MG63 (cell line): ENCODE results near the gene CEMIP. TPM values are rescaled to one million over a fixed set of nuclear protein-coding genes. Genes with fewer than 3 reads are reported as not detected.
A peak's percentile ranks its signal among the peaks of the same experiment; 100 is the strongest.

ENCODE experiments used
- DNase-seq: peaks from one replicate; pipeline ENCODE4 v3.0.0-alpha.2; 2020
- H3K27me3 ChIP-seq: fragments of 250-450 bp; sonication (Bioruptor Pico); 2 replicates; pipeline ENCODE4 v1.5.1; 2020; ENCODE audit warnings: mild to moderate bottlenecking, moderate library complexity
- H3K36me3 ChIP-seq: fragments of 250-450 bp; sonication (Bioruptor Pico); 2 replicates; pipeline ENCODE4 v1.5.1; 2020; ENCODE audit warnings: mild to moderate bottlenecking, moderate library complexity
- H3K4me3 ChIP-seq: fragments of 250-450 bp; sonication (Bioruptor Pico); 2 replicates; pipeline ENCODE4 v1.5.1; 2020; ENCODE audit warnings: mild to moderate bottlenecking, moderate library complexity
- H3K9me3 ChIP-seq: fragments of 250-450 bp; sonication (Bioruptor Pico); 2 replicates; pipeline ENCODE4 v1.5.1; 2020; ENCODE audit warnings: mild to moderate bottlenecking, moderate library complexity
- total RNA-seq: library from RNA; depleted of rRNA; stranded (reverse); fragments of >200 nt; shearing (Covaris generic); gene quantifications from 2 replicates; pipeline ENCODE4 v1.2.3, GENCODE V29; 2014; ENCODE audit warnings: low replicate concordance

Gene CEMIP
- total RNA-seq, 1 experiment from 2014 or later = 8.0 TPM

DNA sequence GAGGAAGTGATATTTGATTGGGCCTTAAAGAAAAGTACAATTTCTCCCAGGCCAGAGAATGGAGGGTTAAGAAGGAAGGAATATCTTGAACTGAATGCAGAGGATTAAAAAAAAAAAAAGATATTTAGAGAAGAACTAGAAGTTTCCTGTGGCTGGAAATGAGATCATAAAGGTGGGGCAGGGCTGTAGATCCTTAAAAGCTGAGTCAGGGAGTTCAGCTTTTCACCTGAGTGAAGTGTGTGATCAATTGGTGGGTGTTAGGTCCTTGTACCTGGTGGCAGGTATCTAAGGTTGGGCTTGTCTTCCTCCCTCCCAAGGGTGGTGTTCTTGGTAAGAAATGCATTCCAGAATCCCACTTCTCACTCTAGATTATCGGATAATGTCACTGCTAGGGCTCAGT is 11.8 kb downstream of the CEMIP start:
- DNase-seq = no peak
- Histone ChIP-seq H3K36me3 (no peaks in the 10 kb centered on the region), H3K9me3 (no peaks in the 10 kb centered on the region), H3K27me3 (no peaks in the 10 kb centered on the region; the same call in none of the 2 replicates), H3K4me3 (no peak overlapping the region)

DNA sequence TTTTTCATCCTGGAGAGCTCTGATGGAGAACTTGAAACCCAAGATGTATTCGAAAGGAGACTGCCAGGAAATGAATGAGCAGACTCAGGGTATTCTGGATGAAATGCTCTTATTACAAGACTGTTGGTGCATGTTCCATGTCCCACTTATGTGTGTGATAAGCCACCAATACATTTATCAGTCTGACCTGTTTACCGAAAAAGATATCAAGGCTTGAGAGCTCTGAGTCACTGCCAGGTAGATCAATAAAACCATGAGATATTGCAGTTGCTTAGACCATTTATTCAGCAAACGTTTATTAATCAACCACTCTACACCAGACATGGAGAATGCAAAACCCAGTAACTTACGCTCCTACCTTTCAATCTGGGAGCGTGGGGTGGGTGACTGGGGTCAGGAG is 17.2 kb downstream of the CEMIP start:
- Histone ChIP-seq H3K36me3 (no peaks in the 10 kb centered on the region), H3K27me3 (no peaks in the 10 kb centered on the region; the same call in none of the 2 replicates)

DNA sequence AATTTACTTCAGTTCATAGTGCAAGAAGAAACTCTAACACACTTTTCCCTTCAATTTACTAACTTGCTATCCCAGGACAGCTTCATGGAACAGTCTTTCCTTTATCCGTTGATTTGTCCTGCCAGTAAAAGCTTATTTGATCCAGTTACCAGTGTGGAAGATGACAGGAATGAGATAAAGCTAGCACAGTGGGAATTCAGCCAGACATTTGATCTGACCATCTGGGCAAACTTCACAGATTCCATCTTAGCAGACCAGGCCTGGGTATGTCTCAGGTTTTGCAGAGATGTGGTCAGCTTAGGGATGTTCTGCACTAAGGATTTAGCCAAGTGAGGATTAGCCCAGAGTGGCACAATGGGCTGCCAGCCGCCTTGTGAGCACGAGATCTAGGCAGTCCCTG is 19.7 kb downstream of the CEMIP start:
- no peaks in the 10 kb centered on the region for H3K36me3 ChIP-seq
- no peak overlapping the region for H3K4me3 ChIP-seq
- no peak for DNase-seq
- no peaks in the 10 kb centered on the region; the same call in 1 of the 2 replicates for H3K27me3 ChIP-seq
- H3K9me3 ChIP-seq = no peaks in the 10 kb centered on the region

More for the DNA sequence above, 17.2 kb downstream of the CEMIP start:
- H3K4me3 ChIP-seq = no peak overlapping the region
- DNase-seq = no peak
- H3K9me3 ChIP-seq = no peaks in the 10 kb centered on the region

DNA sequence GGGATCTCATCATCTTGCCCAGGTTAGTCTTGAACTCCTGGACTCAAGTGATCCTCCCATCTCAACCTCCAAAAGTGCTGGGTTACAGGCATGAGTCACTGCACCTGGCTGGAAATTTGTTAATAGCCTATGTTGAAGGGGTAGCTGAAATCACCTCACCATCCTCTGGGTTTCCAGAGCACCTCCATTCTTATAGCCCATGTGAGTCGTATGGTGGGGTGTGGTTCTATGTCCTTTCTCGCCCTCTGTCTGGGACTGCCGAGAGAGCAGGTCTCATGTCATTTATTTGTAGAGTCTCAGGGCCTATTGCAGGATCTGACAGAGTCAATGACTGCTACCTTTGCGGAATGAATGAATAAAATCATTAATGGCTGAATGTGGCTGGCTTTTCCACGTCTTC is 20.9 kb downstream of the CEMIP start:
- DNase-seq = no peak
- no peak overlapping the region for H3K4me3 ChIP-seq
- no peaks in the 10 kb centered on the region for H3K36me3 ChIP-seq
- no peaks in the 10 kb centered on the region for H3K9me3 ChIP-seq
- H3K27me3 ChIP-seq = no peaks in the 10 kb centered on the region

DNA sequence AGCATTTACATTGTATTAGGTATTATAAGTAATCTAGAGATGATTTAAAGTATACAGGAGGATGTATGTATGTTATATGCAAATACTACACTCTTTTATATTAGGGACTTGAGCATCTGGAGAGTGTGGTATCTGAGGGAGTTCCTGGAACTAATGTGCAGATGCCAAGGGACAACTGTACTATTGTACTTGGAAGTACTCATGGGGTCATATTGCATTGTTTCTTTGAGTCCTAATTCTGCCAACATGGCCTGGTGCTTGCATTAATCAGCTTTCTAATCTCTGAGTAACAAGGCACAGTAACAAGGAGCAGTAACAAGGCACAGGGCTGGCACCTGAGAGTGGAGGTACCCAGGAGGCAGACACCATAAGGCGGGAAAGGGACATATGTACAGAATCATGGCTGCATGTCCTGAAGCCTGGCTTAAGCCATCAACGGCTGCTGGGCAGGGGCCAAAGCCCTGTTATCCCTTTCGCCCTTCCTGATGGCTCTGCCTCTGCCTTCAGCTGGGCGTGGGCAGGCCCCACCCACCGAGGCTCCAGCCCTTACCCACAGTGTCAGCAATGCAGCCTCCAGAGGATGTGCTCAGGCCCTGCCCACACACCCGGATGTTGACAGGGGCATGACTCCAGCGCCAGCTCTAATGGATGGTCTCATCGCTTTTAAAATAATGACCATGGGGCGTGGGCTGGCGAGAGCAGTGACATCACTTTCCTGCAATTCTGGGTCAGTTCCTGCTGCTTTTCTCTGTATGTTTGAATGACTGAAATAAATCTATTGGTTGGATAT is 22.9 kb downstream of the CEMIP start:
- no peak overlapping the region for H3K4me3 ChIP-seq
- H3K36me3 ChIP-seq = no peaks in the 10 kb centered on the region
- peak; percentile 88 for DNase-seq
- no peaks in the 10 kb centered on the region for H3K9me3 ChIP-seq
- no peaks in the 10 kb centered on the region for H3K27me3 ChIP-seq

DNA sequence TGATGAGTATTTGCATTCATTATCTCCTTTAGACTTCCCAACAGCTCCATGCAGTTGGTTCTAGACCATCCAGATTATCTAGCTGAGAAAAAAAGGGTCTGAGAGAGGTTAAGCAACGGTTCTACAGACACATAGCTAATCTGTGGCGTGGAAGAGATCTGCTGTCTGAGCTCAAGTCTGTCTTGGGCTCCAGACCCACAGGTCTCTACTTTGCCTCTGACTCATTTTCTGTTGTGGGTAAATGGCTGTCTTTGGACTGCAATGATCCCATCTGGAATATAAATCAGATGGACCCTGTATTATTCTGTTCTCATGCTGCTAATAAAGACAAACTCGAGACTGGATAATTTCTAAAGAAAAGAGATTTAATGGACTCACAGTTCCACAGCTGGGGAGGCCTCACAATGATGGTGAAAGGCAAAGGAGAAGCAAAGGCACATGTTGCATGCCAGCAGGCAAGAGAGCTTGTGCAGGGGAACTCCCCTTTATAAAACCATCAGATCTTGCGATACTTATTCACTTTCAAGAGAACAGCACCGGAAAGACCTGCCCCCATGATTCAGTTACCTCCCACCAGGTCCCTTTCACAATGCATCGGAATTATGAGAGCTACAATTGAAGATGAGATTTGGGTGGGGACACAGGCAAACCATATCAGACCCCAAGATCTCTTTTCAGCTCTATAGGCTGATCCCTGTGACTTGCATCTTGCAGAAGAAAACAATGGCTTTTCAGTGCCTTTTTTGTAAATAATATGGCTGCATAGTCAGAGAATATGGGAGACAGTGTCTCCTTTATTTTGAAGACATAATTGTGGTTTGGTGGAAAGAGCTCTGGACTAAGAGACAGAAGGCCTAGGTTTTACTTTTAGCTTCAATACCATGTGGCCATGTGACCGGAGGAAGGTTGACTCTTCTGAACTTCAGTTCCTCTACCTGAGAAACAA is 24.7 kb downstream of the CEMIP start:
- no peaks in the 10 kb centered on the region for H3K36me3 ChIP-seq
- H3K9me3 ChIP-seq = no peaks in the 10 kb centered on the region
- H3K4me3 ChIP-seq = no peak overlapping the region
- no peak for DNase-seq
- H3K27me3 ChIP-seq = no peaks in the 10 kb centered on the region

DNA sequence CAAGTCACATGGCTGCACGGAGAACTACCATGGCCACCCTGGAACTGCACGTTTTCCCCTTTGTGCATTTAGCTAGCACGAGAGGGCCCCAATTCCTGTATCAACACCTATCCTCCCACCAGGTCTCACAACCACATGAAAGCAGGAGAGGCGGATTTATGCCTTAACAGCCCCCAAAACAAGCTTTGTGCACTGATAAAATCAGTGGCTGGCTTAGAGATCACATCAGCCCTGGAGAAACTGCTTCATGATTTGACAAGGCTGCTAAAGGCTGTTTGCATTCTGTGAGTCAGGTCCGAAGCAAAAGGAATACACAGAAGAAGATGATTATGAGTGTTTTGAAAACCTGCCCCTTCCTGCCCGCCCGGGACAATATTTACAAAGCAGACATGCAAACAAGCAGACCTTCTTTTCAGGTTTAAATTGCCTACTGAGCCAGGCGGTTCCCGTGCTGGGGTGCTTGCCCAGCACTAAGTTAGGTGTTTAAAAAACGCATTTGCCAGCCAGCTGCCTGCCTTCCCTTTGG is 25.9 kb downstream of the CEMIP start:
- no peaks in the 10 kb centered on the region for H3K27me3 ChIP-seq
- no peaks in the 10 kb centered on the region for H3K36me3 ChIP-seq
- no peak for DNase-seq
- no peak overlapping the region for H3K4me3 ChIP-seq
- H3K9me3 ChIP-seq = no peaks in the 10 kb centered on the region

DNA sequence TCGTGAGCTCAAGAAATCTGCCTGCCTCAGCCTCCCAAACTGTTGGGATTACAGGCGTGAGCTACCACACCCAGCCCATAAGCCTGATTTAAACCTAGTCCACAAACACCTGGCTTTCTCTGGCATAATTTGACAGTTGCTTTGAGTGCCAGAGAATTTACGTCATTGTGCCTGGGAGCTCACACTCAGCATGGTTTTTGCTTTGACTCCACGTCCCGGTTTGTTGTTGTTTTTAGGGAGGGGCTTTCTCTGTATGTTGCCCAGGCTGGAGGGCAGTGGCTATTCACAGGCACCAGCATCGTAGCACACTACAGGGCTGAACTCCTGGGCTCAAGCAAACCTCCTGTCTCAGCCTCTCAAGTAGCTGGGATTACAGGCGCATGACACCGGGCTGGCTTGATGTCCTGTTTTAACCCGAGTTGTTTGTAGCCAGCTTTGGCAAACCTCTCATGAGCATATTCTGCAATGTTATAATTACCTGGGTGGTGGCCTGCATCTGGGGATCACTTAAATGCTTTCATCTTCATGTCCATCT is 32.7 kb downstream of the CEMIP start:
- H3K27me3 ChIP-seq = no peaks in the 10 kb centered on the region
- H3K4me3 ChIP-seq = no peak overlapping the region
- H3K9me3 ChIP-seq = no peaks in the 10 kb centered on the region
- DNase-seq = no peak
- no peaks in the 10 kb centered on the region for H3K36me3 ChIP-seq

DNA sequence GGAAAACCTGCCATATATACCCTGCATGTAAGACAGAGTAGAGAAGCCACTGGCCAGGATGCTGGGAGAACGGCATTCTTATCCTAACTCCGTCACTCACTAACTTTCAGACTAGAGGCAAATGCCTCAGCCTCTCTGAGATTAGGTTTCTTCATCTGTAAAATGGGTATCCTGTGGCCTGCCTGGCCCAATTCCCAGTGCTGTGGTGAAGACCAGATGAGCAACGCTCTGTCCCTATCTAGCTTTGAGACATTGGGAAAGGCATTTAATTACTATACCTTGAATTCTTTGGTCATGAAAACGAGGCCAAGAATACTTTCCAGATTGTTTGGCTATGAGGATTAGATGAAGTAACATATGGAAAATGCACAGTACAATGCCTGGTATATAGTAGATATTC is 35.9 kb downstream of the CEMIP start:
- H3K9me3 ChIP-seq = no peaks in the 10 kb centered on the region
- H3K4me3 ChIP-seq = no peak overlapping the region
- H3K36me3 ChIP-seq = no peaks in the 10 kb centered on the region
- no peak for DNase-seq
- no peaks in the 10 kb centered on the region for H3K27me3 ChIP-seq

DNA sequence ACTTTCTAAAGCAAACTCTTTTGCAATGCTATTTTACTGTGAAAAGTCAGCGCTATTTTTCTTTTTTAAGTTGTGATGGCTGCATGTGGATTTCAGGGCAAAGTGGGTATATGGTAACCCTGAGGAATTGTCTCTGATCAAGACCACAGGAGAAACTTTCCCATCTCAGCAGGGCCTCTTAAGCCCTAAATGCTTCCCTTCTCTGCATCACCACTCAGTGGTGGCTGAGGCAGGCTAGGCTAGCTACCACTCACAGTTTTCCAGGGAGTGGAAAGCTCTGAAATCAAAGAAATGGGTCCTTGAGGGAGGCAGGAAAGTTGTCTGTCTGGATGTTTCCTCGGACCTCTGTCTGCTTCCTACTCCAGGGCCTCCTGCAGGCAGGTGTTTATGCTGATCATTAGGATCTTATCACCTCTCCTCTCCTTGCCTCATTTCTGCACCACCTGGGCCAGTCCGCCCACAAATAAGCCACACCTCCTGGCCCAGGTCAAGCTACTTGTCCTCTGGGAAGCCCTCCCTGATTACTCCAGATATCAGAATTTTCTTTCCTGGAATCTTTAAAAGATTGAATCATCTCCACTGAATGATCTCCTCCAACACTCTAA is 37.0 kb downstream of the CEMIP start:
- H3K4me3 ChIP-seq = no peak overlapping the region
- H3K9me3 ChIP-seq = no peaks in the 10 kb centered on the region
- DNase-seq = no peak
- no peaks in the 10 kb centered on the region for H3K27me3 ChIP-seq
- no peaks in the 10 kb centered on the region for H3K36me3 ChIP-seq

DNA sequence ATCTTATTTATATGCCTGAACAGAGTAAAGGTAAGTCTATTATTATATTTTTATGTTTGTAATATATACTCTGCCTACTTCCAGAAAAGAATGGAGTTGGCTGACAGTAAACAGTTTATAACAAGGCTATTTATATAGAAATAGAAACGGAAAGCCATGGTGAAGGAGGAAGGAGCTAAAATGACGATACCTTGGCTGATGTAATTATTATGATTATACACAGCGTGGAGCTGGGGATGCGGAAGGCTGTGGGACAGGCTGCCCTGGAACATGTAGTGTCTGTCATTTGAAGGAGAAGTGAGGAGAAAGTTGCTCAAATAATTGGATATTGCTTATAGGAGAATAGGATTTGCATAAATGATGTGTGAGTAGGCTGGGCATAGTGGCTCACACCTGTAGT is 37.8 kb downstream of the CEMIP start:
- no peaks in the 10 kb centered on the region for H3K27me3 ChIP-seq
- H3K4me3 ChIP-seq = no peak overlapping the region
- no peaks in the 10 kb centered on the region for H3K36me3 ChIP-seq
- H3K9me3 ChIP-seq = no peaks in the 10 kb centered on the region
- DNase-seq = no peak

DNA sequence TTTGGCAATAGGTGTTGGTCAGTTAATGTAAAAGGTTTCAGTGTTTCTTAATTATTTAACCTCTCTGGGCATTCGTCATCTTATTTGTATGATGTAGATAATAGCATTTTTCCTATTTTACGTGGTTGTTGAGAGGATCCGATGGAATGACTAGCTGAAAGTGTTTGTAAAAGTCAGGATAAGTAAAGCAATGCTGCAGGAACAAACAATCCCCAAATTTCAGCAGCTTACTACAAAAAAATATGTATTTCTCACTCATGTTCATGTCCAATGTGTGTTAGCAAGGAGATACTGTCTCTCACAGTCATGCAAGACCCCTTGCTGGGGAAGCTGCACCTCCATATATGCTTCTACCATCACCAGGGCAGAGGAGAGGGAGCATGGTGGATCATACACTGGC is 38.7 kb downstream of the CEMIP start:
- no peaks in the 10 kb centered on the region for H3K36me3 ChIP-seq
- H3K9me3 ChIP-seq = no peaks in the 10 kb centered on the region
- H3K4me3 ChIP-seq = no peak overlapping the region
- no peaks in the 10 kb centered on the region for H3K27me3 ChIP-seq
- DNase-seq = no peak

DNA sequence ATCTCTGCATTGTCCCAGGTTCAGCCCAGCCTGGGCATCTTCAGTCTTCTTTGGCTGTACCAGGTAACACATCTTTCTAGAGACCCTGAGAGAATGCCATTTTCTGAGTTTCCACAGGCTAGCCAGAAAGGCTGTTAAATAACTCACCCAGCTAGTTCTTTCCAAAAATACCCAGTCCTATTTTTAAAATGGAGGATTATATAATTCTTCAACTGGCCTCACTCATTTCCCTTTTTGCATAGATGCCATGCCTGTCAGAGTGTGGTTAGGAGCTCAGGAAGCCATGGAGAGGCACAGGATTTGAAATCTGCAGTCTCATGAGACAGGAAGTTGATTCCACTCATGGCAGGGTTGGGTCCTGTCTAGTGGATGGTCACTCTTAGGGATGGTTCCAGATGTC is 39.8 kb downstream of the CEMIP start:
- no peaks in the 10 kb centered on the region for H3K36me3 ChIP-seq

DNA sequence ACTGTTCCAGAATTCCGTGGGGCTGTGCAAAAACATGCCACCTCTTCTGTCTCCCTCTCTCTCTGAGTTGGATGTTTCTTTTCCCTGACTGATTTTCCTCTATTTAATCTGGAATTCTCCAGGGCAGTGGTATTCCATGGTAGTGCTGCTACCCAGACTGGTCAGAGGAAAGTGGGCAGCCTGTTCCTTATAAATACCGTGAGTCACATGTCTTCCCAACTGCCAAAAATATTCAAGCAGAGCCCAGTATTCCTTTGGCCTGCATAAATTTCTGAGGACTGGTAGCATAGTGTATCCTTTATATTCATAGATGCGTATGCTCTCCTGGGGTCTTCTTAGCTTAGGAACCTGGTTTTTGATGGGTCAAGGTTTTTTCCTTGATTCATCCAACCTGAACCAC is 40.9 kb downstream of the CEMIP start:
- H3K36me3 ChIP-seq = no peaks in the 10 kb centered on the region
- no peak for DNase-seq
- no peaks in the 10 kb centered on the region for H3K27me3 ChIP-seq
- no peak overlapping the region for H3K4me3 ChIP-seq
- no peaks in the 10 kb centered on the region for H3K9me3 ChIP-seq

More for the DNA sequence above, 39.8 kb downstream of the CEMIP start:
- Histone ChIP-seq H3K4me3 (no peak overlapping the region), H3K9me3 (no peaks in the 10 kb centered on the region), H3K27me3 (no peaks in the 10 kb centered on the region)
- DNase-seq = no peak

DNA sequence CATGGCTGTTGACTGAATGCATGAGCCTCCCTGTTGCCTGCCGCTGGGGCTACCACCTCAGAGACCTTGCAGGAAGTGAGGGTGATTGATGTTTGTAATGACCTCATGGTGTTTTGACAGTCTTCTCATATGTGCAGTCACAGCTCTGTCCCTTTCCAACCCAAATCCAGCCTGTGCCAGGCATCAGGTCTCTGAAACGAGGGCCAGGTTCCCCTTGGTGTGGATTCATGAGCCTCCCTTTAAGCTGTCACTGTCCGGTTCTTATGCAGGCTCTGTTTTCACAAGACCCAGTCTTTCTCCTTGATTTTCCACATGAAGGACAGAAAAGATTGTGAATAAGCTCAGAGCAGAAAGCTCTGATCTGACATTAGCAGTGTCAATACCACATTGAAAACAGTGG is 43.1 kb downstream of the CEMIP start:
- Histone ChIP-seq H3K36me3 (no peaks in the 10 kb centered on the region), H3K9me3 (no peaks in the 10 kb centered on the region), H3K4me3 (no peak overlapping the region), H3K27me3 (no peaks in the 10 kb centered on the region)
- DNase-seq = no peak

DNA sequence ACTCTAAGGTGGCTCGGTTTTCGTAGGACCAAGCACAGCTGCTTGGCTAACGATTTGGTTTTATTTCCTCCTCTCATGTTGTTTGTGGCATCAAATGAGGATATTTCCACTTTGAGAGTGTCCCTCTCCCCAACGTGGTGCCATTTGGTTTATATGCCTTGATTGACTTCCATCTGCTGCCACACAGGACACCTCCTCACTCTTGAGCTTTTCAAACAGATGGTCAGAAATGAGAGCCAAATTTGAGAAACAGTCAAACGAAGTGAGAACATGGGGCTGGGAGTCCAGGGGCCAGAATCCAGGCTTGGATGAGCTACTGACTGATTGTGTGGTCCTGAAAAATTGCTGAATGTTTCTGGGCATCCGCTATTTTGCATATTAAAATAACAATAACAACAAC is 43.5 kb downstream of the CEMIP start:
- DNase-seq = no peak
- Histone ChIP-seq H3K27me3 (no peaks in the 10 kb centered on the region), H3K9me3 (no peaks in the 10 kb centered on the region), H3K36me3 (no peaks in the 10 kb centered on the region), H3K4me3 (no peak overlapping the region)

DNA sequence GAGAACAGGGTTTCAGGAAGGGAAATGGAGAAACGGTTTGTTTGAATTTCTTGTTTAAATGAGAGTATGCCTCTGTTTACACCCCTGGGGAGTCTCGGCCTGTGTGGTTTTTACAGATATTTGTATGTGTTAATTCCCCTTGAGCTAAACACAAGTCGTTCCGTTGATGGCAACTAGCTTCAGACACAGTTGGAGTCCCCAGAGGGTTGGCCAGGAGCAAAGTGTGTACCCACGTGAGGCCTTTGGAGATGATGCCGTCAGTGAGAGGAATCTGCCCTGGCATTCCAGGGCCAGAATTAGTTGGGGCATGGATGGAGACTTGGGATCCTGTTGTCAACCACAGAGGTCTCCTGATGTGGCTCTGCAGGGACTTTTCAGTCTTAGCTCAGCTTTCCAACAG is 44.0 kb downstream of the CEMIP start:
- Histone ChIP-seq H3K36me3 (no peaks in the 10 kb centered on the region), H3K9me3 (no peaks in the 10 kb centered on the region), H3K4me3 (no peak overlapping the region), H3K27me3 (no peaks in the 10 kb centered on the region)
- no peak for DNase-seq
